Measurements from ENCODE around the gene NDUFB8.

NDUFB8 gene

DNA sequence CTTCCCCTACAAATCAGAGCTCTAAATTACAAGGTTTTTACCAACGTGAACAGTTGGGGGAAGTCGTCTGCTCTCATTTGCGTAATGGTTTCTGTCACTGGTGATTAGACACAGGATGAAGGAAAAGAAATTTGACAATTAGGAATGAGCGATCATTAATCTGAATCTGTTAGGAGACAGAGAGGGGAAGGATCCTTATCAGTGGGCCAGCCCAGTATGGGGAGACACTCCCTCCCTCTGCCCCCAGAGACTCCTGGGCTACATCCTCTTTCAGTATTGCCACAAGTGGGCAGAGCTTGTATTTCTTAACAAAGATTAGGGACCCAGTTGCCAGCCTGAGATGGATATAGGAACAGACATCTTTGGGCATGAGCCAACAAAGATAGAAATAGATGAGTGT lies 21.5 kb upstream of the NDUFB8 start:
- Histone ChIP-seq H3K9ac (ENCODE audit: low read depth, low read length) (no peak overlapping the region), H3K4me2 (ENCODE audit: insufficient read depth, low read length) (no peak overlapping the region), H3K27ac (ENCODE audit: low read length) (no peak overlapping the region), H3K79me2 (ENCODE audit: insufficient read depth, low read length) (no peaks in the 10 kb centered on the region), H3K27me3 (ENCODE audit: insufficient read depth, low read length, poor library complexity) (no peaks in the 10 kb centered on the region), H3K36me3 (ENCODE audit: insufficient read depth, low read length) (peaks cover 74% of the 10 kb centered on the region), H3K9me3 (ENCODE audit: insufficient read depth, low read length, severe bottlenecking) (no peaks in the 10 kb centered on the region), H3K4me3 (ENCODE audit: low read depth in 1 of 2, low read length in 2 of 2) (no peak overlapping the region), H3K4me1 (ENCODE audit: insufficient read depth, low read length) (no peaks in the 10 kb centered on the region), H4K20me1 (ENCODE audit: insufficient read depth, low read length) (0 out of 2 replicates have a peak, but pooled peaks cover 3% of the 10 kb centered on the region), H2AFZ (ENCODE audit: low read depth, low read length) (no peak overlapping the region)
- no peak for TF ChIP-seq EZH2 (IDR thresholded peaks at IDR 0.05; ENCODE audit: borderline replicate concordance, low read depth, low read length, severe bottlenecking)
- TF ChIP-seq, protein P1, sequence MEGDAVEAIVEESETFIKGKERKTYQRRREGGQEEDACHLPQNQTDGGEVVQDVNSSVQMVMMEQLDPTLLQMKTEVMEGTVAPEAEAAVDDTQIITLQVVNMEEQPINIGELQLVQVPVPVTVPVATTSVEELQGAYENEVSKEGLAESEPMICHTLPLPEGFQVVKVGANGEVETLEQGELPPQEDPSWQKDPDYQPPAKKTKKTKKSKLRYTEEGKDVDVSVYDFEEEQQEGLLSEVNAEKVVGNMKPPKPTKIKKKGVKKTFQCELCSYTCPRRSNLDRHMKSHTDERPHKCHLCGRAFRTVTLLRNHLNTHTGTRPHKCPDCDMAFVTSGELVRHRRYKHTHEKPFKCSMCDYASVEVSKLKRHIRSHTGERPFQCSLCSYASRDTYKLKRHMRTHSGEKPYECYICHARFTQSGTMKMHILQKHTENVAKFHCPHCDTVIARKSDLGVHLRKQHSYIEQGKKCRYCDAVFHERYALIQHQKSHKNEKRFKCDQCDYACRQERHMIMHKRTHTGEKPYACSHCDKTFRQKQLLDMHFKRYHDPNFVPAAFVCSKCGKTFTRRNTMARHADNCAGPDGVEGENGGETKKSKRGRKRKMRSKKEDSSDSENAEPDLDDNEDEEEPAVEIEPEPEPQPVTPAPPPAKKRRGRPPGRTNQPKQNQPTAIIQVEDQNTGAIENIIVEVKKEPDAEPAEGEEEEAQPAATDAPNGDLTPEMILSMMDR (IDR thresholded peaks at IDR 0.05; ENCODE audit: borderline replicate concordance, extremely low read depth, low read length, poor library complexity, severe bottlenecking): no peak
- no peak for DNase-seq
- ATAC-seq (ENCODE audit: insufficient read depth, low read depth): no peak

DNA sequence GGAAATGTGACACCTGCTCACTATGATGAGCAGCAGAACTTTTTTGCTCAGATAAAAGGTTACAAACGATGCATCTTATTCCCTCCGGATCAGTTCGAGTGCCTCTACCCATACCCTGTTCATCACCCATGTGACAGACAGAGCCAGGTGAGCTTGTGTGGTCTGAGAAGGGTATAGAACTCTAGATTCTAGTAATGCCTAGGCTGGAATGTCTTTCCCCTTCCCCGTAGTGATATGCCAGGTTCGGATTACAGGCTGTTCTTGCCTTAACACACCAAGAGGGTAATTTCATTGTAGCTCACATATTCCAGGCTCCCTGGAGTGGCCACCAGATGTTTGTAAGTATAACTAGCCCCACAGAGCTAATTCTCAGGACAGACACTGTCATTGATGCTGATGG lies 15.3 kb upstream of the NDUFB8 start:
- Histone ChIP-seq H3K36me3 (ENCODE audit: insufficient read depth, low read length) (peaks cover 91% of the 10 kb centered on the region), H3K4me1 (ENCODE audit: insufficient read depth, low read length) (no peaks in the 10 kb centered on the region), H3K79me2 (ENCODE audit: insufficient read depth, low read length) (peaks cover 14% of the 10 kb centered on the region), H2AFZ (ENCODE audit: low read depth, low read length) (no peak overlapping the region), H3K9ac (ENCODE audit: low read depth, low read length) (no peak overlapping the region), H3K27ac (ENCODE audit: low read length) (no peak overlapping the region), H3K4me2 (ENCODE audit: insufficient read depth, low read length) (no peak overlapping the region), H4K20me1 (ENCODE audit: insufficient read depth, low read length) (peaks cover 14% of the 10 kb centered on the region; the same call in 1 of the 2 replicates), H3K27me3 (ENCODE audit: insufficient read depth, low read length, poor library complexity) (no peaks in the 10 kb centered on the region), H3K9me3 (ENCODE audit: insufficient read depth, low read length, severe bottlenecking) (no peaks in the 10 kb centered on the region), H3K4me3 (ENCODE audit: low read depth in 1 of 2, low read length in 2 of 2) (no peak overlapping the region)
- DNase-seq: no peak
- no peak for ATAC-seq (ENCODE audit: insufficient read depth, low read depth)
- TF ChIP-seq, protein P1 (IDR thresholded peaks at IDR 0.05; ENCODE audit: borderline replicate concordance, extremely low read depth, low read length, poor library complexity, severe bottlenecking): no peak
- TF ChIP-seq EZH2 (IDR thresholded peaks at IDR 0.05; ENCODE audit: borderline replicate concordance, low read depth, low read length, severe bottlenecking): no peak

DNA sequence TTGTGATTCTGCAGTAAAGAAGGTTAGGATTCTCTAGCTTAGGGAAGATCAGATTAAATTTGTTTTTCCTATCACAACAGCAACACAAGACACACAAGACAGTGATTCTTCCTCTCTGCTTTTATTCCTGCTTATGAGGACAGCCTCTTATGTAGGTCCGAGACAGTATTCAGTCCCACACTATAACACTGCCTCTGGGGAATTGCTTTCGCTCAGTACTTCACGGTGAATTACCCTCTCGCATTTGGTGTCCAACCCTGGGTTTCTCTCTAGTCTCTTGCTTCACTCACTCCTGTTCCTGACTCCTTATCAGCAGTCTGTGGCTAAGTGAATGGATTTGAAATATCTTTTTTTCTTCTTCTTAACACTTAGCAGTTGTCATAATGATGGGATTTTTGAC lies 7.8 kb upstream of the NDUFB8 start:
- no peaks in the 10 kb centered on the region for H3K9me3 ChIP-seq (ENCODE audit: insufficient read depth, low read length, severe bottlenecking)
- H2AFZ ChIP-seq (ENCODE audit: low read depth, low read length): no peak overlapping the region
- peaks cover 56% of the 10 kb centered on the region for H3K4me1 ChIP-seq (ENCODE audit: insufficient read depth, low read length)
- peak overlapping the region; percentile 76 for H3K9ac ChIP-seq (ENCODE audit: low read depth, low read length)
- peaks cover 28% of the 10 kb centered on the region for H4K20me1 ChIP-seq (ENCODE audit: insufficient read depth, low read length)
- peak overlapping the region; percentile 96 for H3K4me2 ChIP-seq (ENCODE audit: insufficient read depth, low read length)
- no peaks in the 10 kb centered on the region for H3K27me3 ChIP-seq (ENCODE audit: insufficient read depth, low read length, poor library complexity)
- DNase-seq (no peak), ATAC-seq (ENCODE audit: insufficient read depth, low read depth) (no peak)
- peaks cover 47% of the 10 kb centered on the region for H3K36me3 ChIP-seq (ENCODE audit: insufficient read depth, low read length)
- TF ChIP-seq EZH2 (IDR thresholded peaks at IDR 0.05; ENCODE audit: borderline replicate concordance, low read depth, low read length, severe bottlenecking): no peak
- TF ChIP-seq, protein P1 (IDR thresholded peaks at IDR 0.05; ENCODE audit: borderline replicate concordance, extremely low read depth, low read length, poor library complexity, severe bottlenecking): no peak
- no peak overlapping the region for H3K27ac ChIP-seq (ENCODE audit: low read length)
- peaks cover 50% of the 10 kb centered on the region for H3K79me2 ChIP-seq (ENCODE audit: insufficient read depth, low read length)
- peak overlapping the region in 1 of 2 experiments; percentile 14; a peak in 1 of 4 replicates for H3K4me3 ChIP-seq (ENCODE audit: low read depth in 1 of 2, low read length in 2 of 2)
